GM18867 (cell line): ENCODE measurements around the gene EXOSC5.
A peak's percentile ranks its signal among the peaks of the same experiment; 100 is the strongest.
"Not testable (repeated sequence)": the region's sequence is repeated elsewhere in the genome, so short reads cannot be mapped to it uniquely, and the experiment has no call there.

Source experiments
- ATAC-seq: cut with Tn5 transposase; IDR thresholded peaks from one replicate; pipeline ENCODE4 v1.9.1; 2021; ENCODE audit warnings: mild to moderate bottlenecking, moderate library complexity; ENCODE audit not compliant: unreplicated experiment

Gene EXOSC5

GRCh38 chr19:41408846-41409245 is 11.7 kb upstream of the EXOSC5 start:
- ATAC-seq = not testable (repeated sequence)

GRCh38 chr19:41408256-41408655 is 11.1 kb upstream of the EXOSC5 start:
- no peak for ATAC-seq

- no peak for ATAC-seq
These were observed 10.1 kb upstream of the EXOSC5 start for GRCh38 chr19:41407271-41407670.

GRCh38 chr19:41405776-41406175 is 8.6 kb upstream of the EXOSC5 start:
- no peak for ATAC-seq

- no peak for ATAC-seq
These were observed 6.2 kb upstream of the EXOSC5 start for GRCh38 chr19:41403181-41403970.

- no peak for ATAC-seq
These were observed 4.9 kb upstream of the EXOSC5 start for GRCh38 chr19:41402010-41402409.

- no peak for ATAC-seq
These were observed 4.3 kb upstream of the EXOSC5 start for GRCh38 chr19:41401483-41401882.

- ATAC-seq = no peak
These were observed 2.4 kb upstream of the EXOSC5 start for GRCh38 chr19:41399525-41399924.

GRCh38 chr19:41399091-41399490 is 1.9 kb upstream of the EXOSC5 start:
- no peak for ATAC-seq

- no peak for ATAC-seq
These were observed 1.4 kb upstream of the EXOSC5 start for GRCh38 chr19:41398598-41398997.

- ATAC-seq = no peak
These were observed 875 bp upstream of the EXOSC5 start for GRCh38 chr19:41398050-41398418.

GRCh38 chr19:41395355-41395754 is 1.8 kb downstream of the EXOSC5 start:
- ATAC-seq = no peak

- no peak for ATAC-seq
These were observed 4.4 kb downstream of the EXOSC5 start for GRCh38 chr19:41392775-41393174.

- no peak for ATAC-seq
These were observed 5.5 kb downstream of the EXOSC5 start for GRCh38 chr19:41391618-41392017.

GRCh38 chr19:41386442-41386841 is 10.7 kb downstream of the EXOSC5 start:
- no peak for ATAC-seq

- ATAC-seq = no peak
These were observed 12.8 kb downstream of the EXOSC5 start for GRCh38 chr19:41384351-41384750.

- not testable (repeated sequence) for ATAC-seq
These were observed 15.6 kb downstream of the EXOSC5 start for GRCh38 chr19:41381536-41381935.

- peak; percentile 45 for ATAC-seq
These were observed 19.0 kb downstream of the EXOSC5 start for GRCh38 chr19:41377977-41378709.

GRCh38 chr19:41376998-41377365 is 20.2 kb downstream of the EXOSC5 start:
- no peak for ATAC-seq

- no peak for ATAC-seq
These were observed 20.7 kb downstream of the EXOSC5 start, which contains the start of gene TMEM91 for GRCh38 chr19:41376241-41376997. Gene TMEM91 (plus strand): TSS chr19:41376533. CDS start chr19:41378310, 1,777 bp downstream.

GRCh38 chr19:41373993-41374392 is 23.2 kb downstream of the EXOSC5 start:
- no peak for ATAC-seq

GRCh38 chr19:41372501-41372900 is 24.7 kb downstream of the EXOSC5 start:
- no peak for ATAC-seq
